Adrenal gland (tissue), 5 donors: ENCODE data around the gene EBF3.

ENCODE experiments used
- POLR2A ChIP-seq, 2 donors: fragments of 450-650 bp; IDR thresholded peaks; one replicate each; pipeline ENCODE4 v1.6.1; 2017; ENCODE audit warnings: antibody characterized with exemption in 2 of 2, mild to moderate bottlenecking in 2 of 2, moderate library complexity in 1 of 2
- TF ChIP-seq, protein P1 (sequence below), 6 experiments: fragments of 450-650 bp in 4 of 6; fragments of 200-600 bp in 2 of 6; sonication (generic) in 1 of 6; IDR thresholded peaks; 1 replicate in 5 of 6; 2 replicates in 1 of 6; pipeline versions ENCODE4 v1.5.1 to v1.8.0; 2016 to 2021; ENCODE audit warnings: antibody characterized with exemption in 6 of 6, mild to moderate bottlenecking in 2 of 6, moderate library complexity in 1 of 6
- donor health status: DM: no; HTN: no; CAD: no.

DNA sequence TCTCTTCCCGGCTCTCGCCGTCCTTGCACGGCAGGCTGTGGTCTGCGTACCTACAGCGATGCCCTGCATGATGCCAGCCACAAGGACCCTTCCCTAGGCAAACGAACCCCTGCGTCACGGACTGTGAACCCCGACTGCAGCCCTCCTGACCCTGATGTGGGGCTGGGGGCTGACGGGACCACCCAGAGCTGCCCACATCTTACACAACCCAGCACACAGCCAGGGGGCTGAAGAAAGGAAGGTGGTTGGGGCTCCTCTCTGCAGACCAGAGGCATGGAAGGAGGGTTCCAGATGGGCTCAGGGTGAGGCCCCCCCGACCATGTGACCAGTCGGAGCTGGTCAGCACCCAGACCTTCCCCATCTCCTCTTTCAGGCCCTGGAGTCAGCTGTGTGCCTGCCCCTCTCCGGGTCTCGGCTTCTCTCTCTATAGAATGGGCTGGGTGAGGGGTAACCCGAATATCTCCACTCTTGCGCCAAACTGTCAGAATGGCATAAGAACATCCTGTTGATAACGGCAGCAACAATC is 41.4 kb downstream of the EBF3 start:
- TF ChIP-seq, protein P1, sequence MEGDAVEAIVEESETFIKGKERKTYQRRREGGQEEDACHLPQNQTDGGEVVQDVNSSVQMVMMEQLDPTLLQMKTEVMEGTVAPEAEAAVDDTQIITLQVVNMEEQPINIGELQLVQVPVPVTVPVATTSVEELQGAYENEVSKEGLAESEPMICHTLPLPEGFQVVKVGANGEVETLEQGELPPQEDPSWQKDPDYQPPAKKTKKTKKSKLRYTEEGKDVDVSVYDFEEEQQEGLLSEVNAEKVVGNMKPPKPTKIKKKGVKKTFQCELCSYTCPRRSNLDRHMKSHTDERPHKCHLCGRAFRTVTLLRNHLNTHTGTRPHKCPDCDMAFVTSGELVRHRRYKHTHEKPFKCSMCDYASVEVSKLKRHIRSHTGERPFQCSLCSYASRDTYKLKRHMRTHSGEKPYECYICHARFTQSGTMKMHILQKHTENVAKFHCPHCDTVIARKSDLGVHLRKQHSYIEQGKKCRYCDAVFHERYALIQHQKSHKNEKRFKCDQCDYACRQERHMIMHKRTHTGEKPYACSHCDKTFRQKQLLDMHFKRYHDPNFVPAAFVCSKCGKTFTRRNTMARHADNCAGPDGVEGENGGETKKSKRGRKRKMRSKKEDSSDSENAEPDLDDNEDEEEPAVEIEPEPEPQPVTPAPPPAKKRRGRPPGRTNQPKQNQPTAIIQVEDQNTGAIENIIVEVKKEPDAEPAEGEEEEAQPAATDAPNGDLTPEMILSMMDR (IDR thresholded peaks at IDR 0.05), result no peak
- no peak for TF ChIP-seq POLR2A (IDR thresholded peaks at IDR 0.05)
